GM23338 (cell line): Measurements from ENCODE around the gene KLHL6. TPM values are rescaled to one million over a fixed set of nuclear protein-coding genes. Genes with fewer than 3 reads are reported as not detected.
A peak's percentile ranks its signal among the peaks of the same experiment; 100 is the strongest.

Experiments
- ATAC-seq: fragments of 200-7000 bp; cut with Tn5 transposase; 3 replicates; pipeline ENCODE4 v1.9.1; 2020
- DNase-seq: peaks from one replicate; pipeline ENCODE4 v3.0.0-alpha.2; 2015; ENCODE audit warnings: low spot score
- H2AFZ ChIP-seq: fragments of 200-600 bp; sonication (generic); 2 replicates; pipeline ENCODE4 v1.8.0; 2016; ENCODE audit warnings: antibody characterized with exemption, mild to moderate bottlenecking, moderate library complexity
- H3F3A ChIP-seq: fragments of 200-600 bp; sonication (generic); replicated peaks from 2 replicates; pipeline ENCODE4 v1.8.0; 2017; ENCODE audit warnings: antibody characterized with exemption, mixed run types, low read depth
- H3K27ac ChIP-seq: fragments of 200-600 bp; sonication (generic); 2 replicates; pipeline ENCODE4 v1.6.1; 2016; ENCODE audit warnings: low read depth
- H3K27me3 ChIP-seq: fragments of 200-600 bp; sonication (generic); 2 replicates; pipeline ENCODE4 v1.8.0; 2016; ENCODE audit warnings: mild to moderate bottlenecking, mixed run types, moderate library complexity; ENCODE audit not compliant: insufficient read depth
- H3K36me3 ChIP-seq: fragments of 200-600 bp; sonication (generic); 2 replicates; pipeline ENCODE4 v1.8.0; 2016; ENCODE audit warnings: mild to moderate bottlenecking; ENCODE audit not compliant: insufficient read depth
- H3K4me1 ChIP-seq: fragments of 200-600 bp; sonication (generic); 2 replicates; pipeline ENCODE4 v1.8.0; 2016; ENCODE audit warnings: mild to moderate bottlenecking, moderate library complexity; ENCODE audit not compliant: insufficient read depth
- H3K4me2 ChIP-seq: fragments of 200-600 bp; sonication (generic); 2 replicates; pipeline ENCODE4 v1.7.1; 2017; ENCODE audit warnings: mixed run types
- H3K4me3 ChIP-seq: fragments of 200-600 bp; sonication (generic); 2 replicates; pipeline ENCODE4 v1.6.1; 2016; ENCODE audit warnings: mixed run types
- H3K79me2 ChIP-seq: fragments of 200-600 bp; sonication (generic); replicated peaks from 2 replicates; pipeline ENCODE4 v1.8.0; 2017; ENCODE audit warnings: mild to moderate bottlenecking; ENCODE audit not compliant: insufficient read depth
- H3K9me2 ChIP-seq: fragments of 200-600 bp; sonication (generic); 2 replicates; pipeline ENCODE4 v1.8.0; 2017; ENCODE audit not compliant: insufficient read depth
- H4K20me1 ChIP-seq: fragments of 200-600 bp; sonication (generic); replicated peaks from 2 replicates; pipeline ENCODE4 v1.8.0; 2017; ENCODE audit warnings: mild to moderate bottlenecking; ENCODE audit not compliant: insufficient read depth
- H3K27ac Mint-ChIP-seq: 2 replicates; pipeline ENCODE4 v1.8.0; 2020; ENCODE audit warnings: inconsistent platforms, mild to moderate bottlenecking, moderate library complexity, mixed read lengths
- H3K27me3 Mint-ChIP-seq: 3 replicates; pipeline ENCODE4 v1.8.0; 2022; ENCODE audit warnings: low read depth, mild to moderate bottlenecking, moderate library complexity, mixed read lengths, inconsistent platforms; ENCODE audit not compliant: insufficient read depth, poor library complexity
- H3K36me3 Mint-ChIP-seq: 3 replicates; pipeline ENCODE4 v1.8.0; 2021; ENCODE audit warnings: low read depth, mild to moderate bottlenecking, inconsistent platforms, moderate library complexity, mixed read lengths
- H3K4me1 Mint-ChIP-seq: 3 replicates; pipeline ENCODE4 v1.8.0; 2020; ENCODE audit warnings: mild to moderate bottlenecking, inconsistent platforms, mixed read lengths
- H3K4me3 Mint-ChIP-seq: 3 replicates; pipeline ENCODE4 v1.8.0; 2021; ENCODE audit warnings: moderate library complexity, mild to moderate bottlenecking, inconsistent platforms, mixed read lengths
- H3K9me3 Mint-ChIP-seq: 3 replicates; pipeline ENCODE4 v1.8.0; 2020; ENCODE audit warnings: moderate library complexity, mild to moderate bottlenecking, inconsistent platforms, mixed read lengths
- CREB1 ChIP-seq: fragments of 250-450 bp; sonication (Bioruptor Pico); IDR thresholded peaks from 2 replicates; pipeline ENCODE4 v1.5.0; 2020; ENCODE audit warnings: low read depth, mild to moderate bottlenecking, moderate library complexity
- EZH2 ChIP-seq: fragments of 200-600 bp; sonication (generic); IDR thresholded peaks from one replicate; pipeline ENCODE4 v1.8.0; 2017; ENCODE audit warnings: antibody characterized with exemption, mild to moderate bottlenecking, low read depth; ENCODE audit not compliant: unreplicated experiment
- EZH2phosphoT487 ChIP-seq: fragments of 200-600 bp; sonication (generic); IDR thresholded peaks from one replicate; pipeline ENCODE4 v1.8.1; 2018; ENCODE audit warnings: antibody characterized with exemption; ENCODE audit not compliant: unreplicated experiment
- JUNB ChIP-seq: IDR thresholded peaks from one replicate; pipeline ENCODE4 v1.6.1; 2016; ENCODE audit warnings: antibody characterized with exemption; ENCODE audit not compliant: unreplicated experiment
- NANOG ChIP-seq: IDR thresholded peaks from 2 replicates; pipeline ENCODE4 v1.6.1; 2016; ENCODE audit warnings: antibody characterized with exemption, borderline replicate concordance
- POLR2AphosphoS5 ChIP-seq: IDR thresholded peaks from 2 replicates; pipeline ENCODE4 v1.6.1; 2016; ENCODE audit warnings: antibody characterized with exemption, low read depth
- STAT1 ChIP-seq: IDR thresholded peaks from one replicate; pipeline ENCODE4 v1.6.1; 2016; ENCODE audit warnings: antibody characterized with exemption; ENCODE audit not compliant: unreplicated experiment
- ZNF114 ChIP-seq: fragments of 250-450 bp; sonication (Bioruptor Pico); IDR thresholded peaks from 2 replicates; pipeline ENCODE4 v1.5.0; 2020; ENCODE audit warnings: mild to moderate bottlenecking, moderate library complexity
- polyA plus RNA-seq: library from polyadenylated mRNA; unstranded; fragments of >200 nt; fragmentation: Nextera tagmentation; extraction: Ambion mirVana; gene quantifications from 2 replicates; pipeline ENCODE4 v1.2.1, GENCODE V29; 2016
- total RNA-seq: library from RNA; depleted of rRNA; stranded (reverse); fragments of >200 nt; shearing (Covaris generic); gene quantifications from 2 replicates; pipeline ENCODE4 v1.2.3, GENCODE V29; 2014
- TF ChIP-seq, protein P1 (sequence below): IDR thresholded peaks from one replicate; pipeline ENCODE4 v1.6.1; 2018; ENCODE audit warnings: antibody characterized with exemption; ENCODE audit not compliant: unreplicated experiment
- TF ChIP-seq, protein P2 (sequence below): IDR thresholded peaks from 2 replicates; pipeline ENCODE4 v1.6.1; 2016; ENCODE audit warnings: antibody characterized with exemption
- TF ChIP-seq, protein P3 (sequence below), 2 experiments: fragments of 200-600 bp in 1 of 2; sonication (generic) in 1 of 2; conservative IDR thresholded peaks; 2 replicates each; pipeline versions ENCODE4 v1.5.1 to v1.6.1; 2016 to 2017; ENCODE audit warnings: antibody characterized with exemption in 2 of 2, low read depth in 2 of 2, mild to moderate bottlenecking in 2 of 2, moderate library complexity in 1 of 2

KLHL6 gene
- total and polyA plus RNA-seq, 2 experiments from 2014 or later: not detected

DNA sequence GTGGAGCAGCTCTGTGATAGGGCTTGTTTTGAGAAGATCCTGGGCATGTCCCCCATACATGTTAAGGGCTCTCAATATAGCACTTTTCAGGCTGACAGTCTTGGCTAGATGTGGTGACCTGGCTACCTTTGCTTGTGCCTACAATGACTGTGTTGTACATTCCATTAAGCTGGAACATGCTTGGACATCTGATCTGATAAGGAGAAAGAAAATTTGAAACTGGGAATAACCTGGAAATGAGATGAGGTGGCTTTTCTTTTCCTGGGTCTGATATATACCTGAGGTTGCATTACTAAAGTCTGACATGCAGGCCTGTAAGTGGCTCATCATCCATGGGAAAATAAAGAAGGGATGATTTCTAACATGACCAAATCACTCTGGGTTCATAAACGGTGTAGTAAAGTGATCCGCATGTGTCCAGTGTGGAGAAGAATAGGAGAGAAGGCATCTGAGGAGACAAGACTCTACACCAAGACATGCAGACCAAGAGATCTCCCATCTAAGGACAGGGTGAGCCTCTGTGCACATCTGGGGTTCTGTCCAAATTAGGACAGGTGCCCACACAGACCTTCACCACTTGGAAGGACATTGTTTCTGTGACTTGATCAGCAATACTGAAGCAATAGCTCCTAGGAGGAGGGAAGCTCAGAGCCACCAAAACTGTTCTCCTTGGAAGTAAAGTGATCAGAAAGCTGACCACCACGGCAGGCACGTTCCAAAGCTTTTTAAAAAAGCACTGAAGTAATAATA is 62.0 kb downstream of the KLHL6 start (continued):
- TF ChIP-seq, protein P1, sequence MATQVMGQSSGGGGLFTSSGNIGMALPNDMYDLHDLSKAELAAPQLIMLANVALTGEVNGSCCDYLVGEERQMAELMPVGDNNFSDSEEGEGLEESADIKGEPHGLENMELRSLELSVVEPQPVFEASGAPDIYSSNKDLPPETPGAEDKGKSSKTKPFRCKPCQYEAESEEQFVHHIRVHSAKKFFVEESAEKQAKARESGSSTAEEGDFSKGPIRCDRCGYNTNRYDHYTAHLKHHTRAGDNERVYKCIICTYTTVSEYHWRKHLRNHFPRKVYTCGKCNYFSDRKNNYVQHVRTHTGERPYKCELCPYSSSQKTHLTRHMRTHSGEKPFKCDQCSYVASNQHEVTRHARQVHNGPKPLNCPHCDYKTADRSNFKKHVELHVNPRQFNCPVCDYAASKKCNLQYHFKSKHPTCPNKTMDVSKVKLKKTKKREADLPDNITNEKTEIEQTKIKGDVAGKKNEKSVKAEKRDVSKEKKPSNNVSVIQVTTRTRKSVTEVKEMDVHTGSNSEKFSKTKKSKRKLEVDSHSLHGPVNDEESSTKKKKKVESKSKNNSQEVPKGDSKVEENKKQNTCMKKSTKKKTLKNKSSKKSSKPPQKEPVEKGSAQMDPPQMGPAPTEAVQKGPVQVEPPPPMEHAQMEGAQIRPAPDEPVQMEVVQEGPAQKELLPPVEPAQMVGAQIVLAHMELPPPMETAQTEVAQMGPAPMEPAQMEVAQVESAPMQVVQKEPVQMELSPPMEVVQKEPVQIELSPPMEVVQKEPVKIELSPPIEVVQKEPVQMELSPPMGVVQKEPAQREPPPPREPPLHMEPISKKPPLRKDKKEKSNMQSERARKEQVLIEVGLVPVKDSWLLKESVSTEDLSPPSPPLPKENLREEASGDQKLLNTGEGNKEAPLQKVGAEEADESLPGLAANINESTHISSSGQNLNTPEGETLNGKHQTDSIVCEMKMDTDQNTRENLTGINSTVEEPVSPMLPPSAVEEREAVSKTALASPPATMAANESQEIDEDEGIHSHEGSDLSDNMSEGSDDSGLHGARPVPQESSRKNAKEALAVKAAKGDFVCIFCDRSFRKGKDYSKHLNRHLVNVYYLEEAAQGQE: no peak
- TF ChIP-seq, protein P2, sequence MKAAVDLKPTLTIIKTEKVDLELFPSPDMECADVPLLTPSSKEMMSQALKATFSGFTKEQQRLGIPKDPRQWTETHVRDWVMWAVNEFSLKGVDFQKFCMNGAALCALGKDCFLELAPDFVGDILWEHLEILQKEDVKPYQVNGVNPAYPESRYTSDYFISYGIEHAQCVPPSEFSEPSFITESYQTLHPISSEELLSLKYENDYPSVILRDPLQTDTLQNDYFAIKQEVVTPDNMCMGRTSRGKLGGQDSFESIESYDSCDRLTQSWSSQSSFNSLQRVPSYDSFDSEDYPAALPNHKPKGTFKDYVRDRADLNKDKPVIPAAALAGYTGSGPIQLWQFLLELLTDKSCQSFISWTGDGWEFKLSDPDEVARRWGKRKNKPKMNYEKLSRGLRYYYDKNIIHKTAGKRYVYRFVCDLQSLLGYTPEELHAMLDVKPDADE: no peak
- TF ChIP-seq EZH2phosphoT487 (no peak), POLR2AphosphoS5 (no peak), CREB1 (CRISPR knock-in tag) (no peak), EZH2 (no peak), JUNB (no peak), STAT1 (no peak), NANOG (no peak)
- TF ChIP-seq, protein P3, sequence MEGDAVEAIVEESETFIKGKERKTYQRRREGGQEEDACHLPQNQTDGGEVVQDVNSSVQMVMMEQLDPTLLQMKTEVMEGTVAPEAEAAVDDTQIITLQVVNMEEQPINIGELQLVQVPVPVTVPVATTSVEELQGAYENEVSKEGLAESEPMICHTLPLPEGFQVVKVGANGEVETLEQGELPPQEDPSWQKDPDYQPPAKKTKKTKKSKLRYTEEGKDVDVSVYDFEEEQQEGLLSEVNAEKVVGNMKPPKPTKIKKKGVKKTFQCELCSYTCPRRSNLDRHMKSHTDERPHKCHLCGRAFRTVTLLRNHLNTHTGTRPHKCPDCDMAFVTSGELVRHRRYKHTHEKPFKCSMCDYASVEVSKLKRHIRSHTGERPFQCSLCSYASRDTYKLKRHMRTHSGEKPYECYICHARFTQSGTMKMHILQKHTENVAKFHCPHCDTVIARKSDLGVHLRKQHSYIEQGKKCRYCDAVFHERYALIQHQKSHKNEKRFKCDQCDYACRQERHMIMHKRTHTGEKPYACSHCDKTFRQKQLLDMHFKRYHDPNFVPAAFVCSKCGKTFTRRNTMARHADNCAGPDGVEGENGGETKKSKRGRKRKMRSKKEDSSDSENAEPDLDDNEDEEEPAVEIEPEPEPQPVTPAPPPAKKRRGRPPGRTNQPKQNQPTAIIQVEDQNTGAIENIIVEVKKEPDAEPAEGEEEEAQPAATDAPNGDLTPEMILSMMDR (conservative IDR thresholded peaks at IDR 0.05; ENCODE audit: low read depth in 2 of 2): no peak

DNA sequence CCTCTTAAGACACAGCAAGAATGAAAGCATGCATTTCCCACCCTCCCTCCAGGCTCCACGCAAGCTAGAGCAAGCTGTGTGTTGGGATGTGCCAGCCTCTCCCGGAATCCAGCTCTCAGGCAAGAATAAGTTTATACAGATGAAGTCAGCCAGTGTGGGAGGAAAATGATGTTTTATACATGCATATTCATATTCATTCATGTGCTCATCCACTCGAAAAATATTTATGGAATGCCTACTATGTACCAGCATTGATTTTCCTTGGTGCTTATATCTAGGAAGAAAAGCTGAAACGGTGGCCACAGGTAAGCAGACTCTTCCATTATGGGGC is 62.7 kb downstream of the KLHL6 start:
- Histone ChIP-seq H3K36me3 (no peaks in the 10 kb centered on the region), H3K27me3 (no peaks in the 10 kb centered on the region), H3K79me2 (no peaks in the 10 kb centered on the region), H3K4me2 (no peak overlapping the region), H3K4me3 (no peak overlapping the region), H3K27ac (no peak overlapping the region), H3F3A (peaks cover 4% of the 10 kb centered on the region; the same call in 1 of the 2 replicates), H4K20me1 (no peaks in the 10 kb centered on the region), H3K4me1 (peaks cover 15% of the 10 kb centered on the region), H3K9me2 (peaks cover 3% of the 10 kb centered on the region), H2AFZ (0 out of 2 replicates have a peak overlapping the region, but pooled peaks have one; percentile 64)
- peaks cover 8% of the 10 kb centered on the region for H3K27me3 Mint-ChIP-seq
- peaks cover 6% of the 10 kb centered on the region; the same call in 1 of the 3 replicates for H3K9me3 Mint-ChIP-seq
- DNase-seq: no peak
- no peak overlapping the region for H3K27ac Mint-ChIP-seq
- H3K4me3 Mint-ChIP-seq: no peak overlapping the region
- no peaks in the 10 kb centered on the region; the same call in 2 of the 3 replicates for H3K36me3 Mint-ChIP-seq
- H3K4me1 Mint-ChIP-seq: peaks cover 41% of the 10 kb centered on the region
- no peak for ATAC-seq
- TF ChIP-seq EZH2 (no peak), JUNB (no peak), EZH2phosphoT487 (no peak), POLR2AphosphoS5 (no peak), CREB1 (CRISPR knock-in tag) (no peak), ZNF114 (no peak), STAT1 (no peak)
- TF ChIP-seq, protein P2: no peak
- TF ChIP-seq, protein P1: no peak
- TF ChIP-seq, protein P3 (conservative IDR thresholded peaks at IDR 0.05; ENCODE audit: low read depth in 2 of 2): no peak
